Astrocyte of the hippocampus (primary cell): Measurements from ENCODE around the gene MORN1.

ENCODE experiments used
- DNase-seq: peaks from one replicate; pipeline ENCODE4 v3.0.0; 2011; ENCODE audit warnings: low read depth, low spot score

MORN1 gene

DNA sequence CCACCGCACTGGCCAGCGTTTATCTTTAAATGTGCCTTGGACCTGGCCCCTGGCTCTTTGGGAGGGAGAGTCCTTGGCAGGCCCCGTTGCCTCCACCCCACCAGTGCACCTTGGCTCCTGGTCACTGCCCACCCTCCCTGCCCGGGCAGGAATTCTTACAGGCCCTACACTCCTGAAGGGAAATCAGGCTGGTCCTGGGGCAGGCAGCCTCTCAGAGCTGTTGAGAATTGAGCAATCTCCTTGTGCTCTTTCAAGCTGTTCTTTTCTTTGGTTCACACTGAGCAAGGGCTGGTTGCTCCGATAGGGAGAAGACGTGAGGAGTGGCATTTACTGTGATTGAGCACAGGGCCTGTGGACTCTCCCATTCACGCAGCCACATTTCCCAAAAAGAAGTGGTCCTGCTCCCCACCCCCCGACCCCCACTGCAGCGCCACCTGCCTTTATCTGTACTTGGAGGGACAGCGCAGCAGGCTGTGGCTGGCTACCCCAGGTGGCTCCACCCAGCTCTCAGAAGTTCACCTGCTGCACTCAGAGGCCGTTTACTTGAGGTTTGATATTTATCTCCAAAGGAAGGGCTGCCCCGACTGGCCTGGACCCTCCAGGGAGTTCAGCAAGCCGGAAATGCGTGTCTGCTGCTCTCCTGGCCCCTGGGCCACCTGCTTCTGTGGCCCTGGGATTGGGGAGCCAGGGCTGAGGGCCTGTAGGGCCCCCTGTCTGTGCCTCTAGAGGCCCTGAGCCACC, 115.4 kb downstream of the MORN1 start:
- DNase-seq: no peak

DNA sequence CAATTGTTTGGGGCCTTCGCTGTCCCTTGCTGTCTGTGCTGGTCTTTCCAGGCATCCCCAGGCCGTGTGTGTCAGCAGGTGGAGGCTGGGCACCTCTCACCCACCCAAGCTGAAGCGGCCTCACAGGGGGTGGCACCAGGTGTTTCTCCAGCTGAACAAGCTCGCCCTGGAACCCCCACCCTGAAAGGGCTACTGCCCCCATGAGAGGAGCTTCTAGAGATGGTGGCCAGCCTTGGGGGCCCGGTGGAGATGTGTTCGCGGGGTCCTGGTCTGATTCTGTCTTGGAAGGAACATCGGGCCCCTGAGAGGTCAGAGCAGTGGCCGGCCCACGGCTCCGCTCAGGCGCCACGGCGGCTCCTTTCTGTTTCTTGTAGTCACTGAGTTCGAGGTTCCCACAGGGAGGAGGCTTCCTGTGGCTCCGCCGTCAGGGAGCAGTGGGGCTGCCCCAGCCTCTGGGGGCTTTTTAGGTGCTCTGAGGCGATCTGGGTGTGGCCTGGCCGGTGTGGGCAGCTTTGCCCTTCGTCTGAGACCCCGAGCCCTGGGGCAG, 116.4 kb downstream of the MORN1 start:
- DNase-seq: no peak

DNA sequence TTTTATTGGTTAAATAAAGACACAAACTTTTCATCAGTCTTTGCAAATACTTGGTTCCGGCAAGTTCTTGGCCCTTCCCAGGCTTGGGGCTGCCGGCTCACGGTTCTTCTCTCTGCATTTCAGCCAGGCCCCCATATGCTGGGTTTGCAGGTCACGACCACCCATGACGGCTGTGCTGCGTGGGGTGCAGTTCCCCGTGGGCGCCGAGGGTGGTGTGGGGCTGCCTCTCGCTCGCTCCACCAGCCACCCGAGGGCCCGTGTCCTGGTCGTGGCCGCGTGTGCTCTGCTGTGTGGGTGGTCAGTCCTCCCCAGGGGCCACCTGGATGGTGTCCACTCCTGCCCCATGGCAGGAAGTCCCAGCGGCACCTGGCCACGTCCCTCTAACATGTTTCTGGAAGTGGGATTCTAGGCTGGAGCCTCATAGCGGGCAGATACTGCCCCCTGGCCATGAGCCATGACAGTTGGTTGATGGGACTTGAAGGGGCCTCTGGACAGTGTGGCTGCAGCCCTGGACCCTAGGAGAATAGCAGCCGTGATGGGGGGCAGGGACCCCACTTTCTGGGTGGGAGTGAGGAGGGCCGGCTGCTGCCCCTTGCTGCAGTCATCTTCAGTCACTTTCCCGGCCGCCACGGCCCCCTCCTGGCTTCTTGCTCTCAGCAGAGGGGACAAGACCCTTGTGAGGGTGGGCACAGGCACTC, 117.0 kb downstream of the MORN1 start:
- DNase-seq: no peak

DNA sequence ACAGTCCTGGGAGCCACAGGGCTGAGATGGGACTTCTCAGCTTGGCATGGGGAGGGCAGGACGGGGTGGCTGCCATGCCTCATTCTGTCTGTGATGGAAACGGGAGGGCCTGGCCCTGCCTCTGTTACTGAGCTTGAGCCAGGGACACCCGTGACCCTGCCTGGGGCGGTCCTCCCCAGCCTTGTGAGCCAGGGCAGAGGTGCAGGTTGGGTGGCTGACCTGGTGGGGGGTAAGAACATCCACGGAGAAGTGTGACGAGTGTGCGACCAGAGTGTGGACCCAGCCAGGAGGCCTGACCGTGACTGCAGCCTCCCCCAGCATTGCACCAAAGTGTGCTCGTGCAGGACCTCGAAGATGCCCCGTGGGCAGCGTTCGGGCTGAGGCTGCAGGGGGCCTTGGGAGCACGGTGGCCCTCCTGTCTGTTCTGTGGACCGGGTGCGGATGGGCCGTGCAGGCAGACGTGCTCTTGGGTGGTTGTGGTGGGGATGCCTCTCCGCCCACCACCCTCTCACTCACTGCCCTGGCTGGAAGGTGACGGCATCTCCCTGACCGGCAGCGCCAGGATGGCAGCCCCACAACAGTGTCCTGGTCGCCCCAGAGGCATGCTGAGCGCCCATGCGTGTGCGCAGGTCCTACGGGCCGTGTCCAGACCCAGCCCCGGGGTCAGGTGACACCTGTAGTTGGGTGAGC, 117.8 kb downstream of the MORN1 start:
- DNase-seq: no peak

DNA sequence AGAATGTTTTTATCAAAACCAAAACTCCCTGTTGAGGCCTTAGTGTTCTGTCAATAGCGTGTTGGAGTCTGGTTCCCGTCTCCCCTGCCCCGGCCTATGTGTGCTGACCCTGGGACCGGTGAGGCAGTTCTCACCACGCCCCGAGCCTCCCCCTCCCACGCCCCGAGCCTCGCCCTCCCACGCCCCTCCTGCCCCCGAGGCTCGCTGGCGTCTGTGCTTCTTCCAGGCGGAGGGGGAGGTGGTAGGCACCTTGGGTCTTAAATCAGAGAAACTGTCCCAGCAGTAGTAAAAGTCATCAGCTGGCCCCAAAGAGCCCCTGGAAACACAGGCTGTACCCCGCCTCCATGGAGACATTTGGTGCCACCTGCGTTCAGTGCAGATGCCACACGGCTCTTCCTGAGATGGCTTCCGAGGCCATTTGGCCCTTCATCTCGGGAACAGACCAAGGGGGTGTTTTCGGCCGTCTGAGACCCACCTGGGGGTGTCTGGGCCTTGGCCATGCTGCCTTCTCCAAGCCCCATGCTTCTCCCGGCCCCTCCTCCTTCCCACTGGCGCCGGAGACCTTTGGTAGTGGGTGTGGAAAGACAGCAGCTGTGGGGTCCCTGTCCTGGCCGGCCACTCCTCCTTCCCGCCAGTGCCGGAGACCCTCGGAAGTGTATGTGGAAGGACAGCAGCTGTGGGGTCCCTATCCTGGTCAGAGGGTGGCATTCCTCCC, 118.5 kb downstream of the MORN1 start:
- no peak for DNase-seq

DNA sequence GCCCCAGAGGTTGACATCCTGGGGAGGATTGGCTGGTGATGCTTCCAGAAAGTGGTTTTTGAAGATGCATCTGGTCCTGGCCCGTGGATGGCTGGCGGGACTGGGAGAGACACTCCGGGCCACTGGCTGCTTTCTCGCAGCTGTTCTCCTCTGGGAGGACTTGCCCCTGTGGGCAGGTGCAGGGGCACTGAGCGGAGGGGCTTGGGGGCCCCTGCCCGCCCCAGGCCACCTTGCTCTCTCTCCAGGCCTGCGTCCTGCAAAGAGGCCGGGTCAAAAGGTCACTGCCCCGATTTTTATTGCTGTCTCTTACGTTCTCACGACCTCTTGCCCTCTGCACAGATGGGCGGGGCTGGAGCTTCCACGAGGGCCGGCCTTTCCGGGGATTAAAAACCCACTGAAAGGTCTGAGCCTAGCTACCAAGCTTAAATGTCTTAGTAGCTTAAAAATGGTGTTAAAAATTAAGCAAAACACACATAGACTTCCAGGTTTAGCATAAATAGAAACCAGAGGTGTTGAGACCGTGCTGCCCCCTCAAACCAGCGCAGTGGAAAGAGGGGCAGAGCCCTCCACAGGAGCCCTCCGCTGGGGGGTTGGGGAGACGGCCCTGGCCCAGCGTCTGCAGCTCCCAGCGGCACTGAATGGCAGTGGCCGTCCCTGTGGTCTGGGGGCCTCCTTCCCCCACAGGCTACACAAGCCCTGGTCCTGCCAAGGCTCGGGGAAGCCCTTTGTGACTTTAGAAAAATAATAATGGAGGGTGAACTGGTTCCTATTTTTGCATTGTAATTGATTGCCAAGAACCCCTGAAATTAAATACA, 119.3 kb downstream of the MORN1 start:
- no peak for DNase-seq
